ENCODE results near the gene MTCH1. TPM values are rescaled to one million over a fixed set of nuclear protein-coding genes. Genes with fewer than 3 reads are reported as not detected.

MTCH1 gene
- total and polyA plus RNA-seq, 2 experiments from 2014 or later, result 108 to 271 TPM

GRCh38 chr6:36975231-36976006, 10.6 kb downstream of the MTCH1 start:
- H3K4me3 ChIP-seq, result no peak overlapping the region
- Mint-ChIP-seq H3K27ac (no peak overlapping the region), H3K9me3 (no peaks in the 10 kb centered on the region), H3K27me3 (ENCODE audit: insufficient read depth, low read depth, poor library complexity) (peaks cover 4% of the 10 kb centered on the region), H3K4me1 (peaks cover 15% of the 10 kb centered on the region), H3K4me3 (no peak overlapping the region), H3K36me3 (ENCODE audit: low read depth) (peaks cover 84% of the 10 kb centered on the region)
- H3F3A ChIP-seq (replicated peaks; ENCODE audit: low read depth), result peaks cover 4% of the 10 kb centered on the region
- H2AFZ ChIP-seq, result no peak overlapping the region
- peaks cover 23% of the 10 kb centered on the region for H4K20me1 ChIP-seq (replicated peaks; ENCODE audit: insufficient read depth)
- no peak overlapping the region for H3K27ac ChIP-seq (ENCODE audit: low read depth)
- no peaks in the 10 kb centered on the region for H3K27me3 ChIP-seq (ENCODE audit: insufficient read depth)
- peaks cover 23% of the 10 kb centered on the region for H3K79me2 ChIP-seq (replicated peaks; ENCODE audit: insufficient read depth)
- DNase-seq (ENCODE audit: low spot score), result no peak
- H3K9me2 ChIP-seq (ENCODE audit: insufficient read depth), result no peaks in the 10 kb centered on the region
- H3K4me1 ChIP-seq (ENCODE audit: insufficient read depth), result peaks cover 12% of the 10 kb centered on the region
- peaks cover 56% of the 10 kb centered on the region for H3K36me3 ChIP-seq (ENCODE audit: insufficient read depth)
- TF ChIP-seq CREB1 (CRISPR knock-in tag; IDR thresholded peaks at IDR 0.05; ENCODE audit: low read depth) (no peak), POLR2AphosphoS5 (IDR thresholded peaks at IDR 0.05; ENCODE audit: low read depth) (no peak), REST (IDR thresholded peaks at IDR 0.05; ENCODE audit: unreplicated experiment) (no peak), ETS1 (IDR thresholded peaks at IDR 0.05) (no peak), CTCF (conservative IDR thresholded peaks at IDR 0.05; ENCODE audit: low read depth in 2 of 2) (no peak)
- H3K4me2 ChIP-seq, result no peak overlapping the region
- no peak for ATAC-seq

GRCh38 chr6:36973647-36974046, 12.3 kb downstream of the MTCH1 start:
- Mint-ChIP-seq H3K4me1 (peaks cover 3% of the 10 kb centered on the region; the same call in 1 of the 3 replicates), H3K36me3 (ENCODE audit: low read depth) (peaks cover 96% of the 10 kb centered on the region), H3K27me3 (ENCODE audit: insufficient read depth, low read depth, poor library complexity) (peaks cover 4% of the 10 kb centered on the region), H3K27ac (no peak overlapping the region), H3K9me3 (no peaks in the 10 kb centered on the region), H3K4me3 (no peak overlapping the region)
- no peak for DNase-seq (ENCODE audit: low spot score)
- Histone ChIP-seq H4K20me1 (replicated peaks; ENCODE audit: insufficient read depth) (peaks cover 10% of the 10 kb centered on the region; the same call in 1 of the 2 replicates), H3K4me3 (no peak overlapping the region), H3K79me2 (replicated peaks; ENCODE audit: insufficient read depth) (peaks cover 6% of the 10 kb centered on the region), H3K36me3 (ENCODE audit: insufficient read depth) (peaks cover 56% of the 10 kb centered on the region), H3K4me1 (ENCODE audit: insufficient read depth) (no peaks in the 10 kb centered on the region), H3K9me2 (ENCODE audit: insufficient read depth) (no peaks in the 10 kb centered on the region), H3K27ac (ENCODE audit: low read depth) (no peak overlapping the region), H3K27me3 (ENCODE audit: insufficient read depth) (no peaks in the 10 kb centered on the region), H2AFZ (no peak overlapping the region), H3K4me2 (no peak overlapping the region), H3F3A (replicated peaks; ENCODE audit: low read depth) (peaks cover 4% of the 10 kb centered on the region; the same call in 1 of the 2 replicates)
- ATAC-seq, result no peak
- TF ChIP-seq EZH2 (IDR thresholded peaks at IDR 0.05; ENCODE audit: low read depth, unreplicated experiment) (no peak), EZH2phosphoT487 (IDR thresholded peaks at IDR 0.05; ENCODE audit: unreplicated experiment) (no peak), ETS1 (IDR thresholded peaks at IDR 0.05) (no peak), ZNF114 (CRISPR knock-in tag; IDR thresholded peaks at IDR 0.05) (no peak), ZNF331 (CRISPR knock-in tag; IDR thresholded peaks at IDR 0.05; ENCODE audit: low read depth) (no peak), REST (IDR thresholded peaks at IDR 0.05; ENCODE audit: unreplicated experiment) (no peak), NANOG (IDR thresholded peaks at IDR 0.05; ENCODE audit: borderline replicate concordance) (no peak)
